ENCODE measurements around the gene PCP4. TPM values are rescaled to one million over a fixed set of nuclear protein-coding genes. Genes with fewer than 3 reads are reported as not detected.

The PCP4 gene
- polyA plus RNA-seq, 1 donor (not counting 4 experiments of a cell fraction or from before 2014, with no cell fraction given) = not detected

DNA sequence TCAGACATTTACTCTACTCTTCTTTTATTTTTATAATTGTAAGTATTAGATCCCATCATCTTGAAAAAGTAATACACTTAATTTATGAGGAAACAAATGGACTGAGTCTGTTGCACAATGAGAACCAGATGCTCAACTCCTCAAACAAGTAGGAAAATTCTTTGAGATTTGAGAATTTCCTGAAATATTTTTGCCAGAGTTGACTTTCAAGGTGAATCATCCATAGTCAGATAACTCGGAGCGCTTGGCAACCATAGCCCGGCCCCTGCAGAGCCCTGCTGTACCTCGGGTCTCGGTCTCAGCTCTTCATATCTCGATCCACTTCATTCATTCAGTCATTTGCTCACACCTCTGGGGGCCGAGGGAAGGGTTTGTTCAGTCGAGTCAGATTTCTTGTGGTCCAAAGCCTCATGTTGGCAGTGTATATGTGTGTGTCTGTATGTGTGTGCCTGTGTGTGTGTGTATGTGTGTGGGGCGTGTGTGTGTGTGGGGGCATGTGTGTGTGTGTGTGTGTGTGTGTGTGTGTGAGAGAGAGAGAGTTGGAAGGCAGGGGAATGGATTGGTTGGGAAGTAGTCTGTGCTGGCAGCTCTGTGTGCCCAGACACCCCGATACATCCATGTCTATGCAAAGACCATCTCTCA lies 18.1 kb upstream of the PCP4 start:
- H3K4me2 ChIP-seq (ENCODE audit: control insufficient read depth, extremely low read depth, insufficient read depth, low read depth, low read length) = no peak overlapping the region
- TF ChIP-seq, protein P1, sequence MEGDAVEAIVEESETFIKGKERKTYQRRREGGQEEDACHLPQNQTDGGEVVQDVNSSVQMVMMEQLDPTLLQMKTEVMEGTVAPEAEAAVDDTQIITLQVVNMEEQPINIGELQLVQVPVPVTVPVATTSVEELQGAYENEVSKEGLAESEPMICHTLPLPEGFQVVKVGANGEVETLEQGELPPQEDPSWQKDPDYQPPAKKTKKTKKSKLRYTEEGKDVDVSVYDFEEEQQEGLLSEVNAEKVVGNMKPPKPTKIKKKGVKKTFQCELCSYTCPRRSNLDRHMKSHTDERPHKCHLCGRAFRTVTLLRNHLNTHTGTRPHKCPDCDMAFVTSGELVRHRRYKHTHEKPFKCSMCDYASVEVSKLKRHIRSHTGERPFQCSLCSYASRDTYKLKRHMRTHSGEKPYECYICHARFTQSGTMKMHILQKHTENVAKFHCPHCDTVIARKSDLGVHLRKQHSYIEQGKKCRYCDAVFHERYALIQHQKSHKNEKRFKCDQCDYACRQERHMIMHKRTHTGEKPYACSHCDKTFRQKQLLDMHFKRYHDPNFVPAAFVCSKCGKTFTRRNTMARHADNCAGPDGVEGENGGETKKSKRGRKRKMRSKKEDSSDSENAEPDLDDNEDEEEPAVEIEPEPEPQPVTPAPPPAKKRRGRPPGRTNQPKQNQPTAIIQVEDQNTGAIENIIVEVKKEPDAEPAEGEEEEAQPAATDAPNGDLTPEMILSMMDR (optimal IDR thresholded peaks at IDR 0.05 in 1 of 3, IDR thresholded peaks at IDR 0.05 in 1 of 3, conservative IDR thresholded peaks at IDR 0.05 in 1 of 3; ENCODE audit: extremely low read depth in 1 of 3, insufficient read depth in 2 of 3, low read length in 3 of 3) = no peak
- TF ChIP-seq EZH2 (IDR thresholded peaks at IDR 0.05; ENCODE audit: low read length) = no peak
- no peak overlapping the region for H3K4me3 ChIP-seq (ENCODE audit: control insufficient read depth in 2 of 3, extremely low read depth in 1 of 3, insufficient read depth in 2 of 3, low read depth in 1 of 3, low read length in 3 of 3)
- no peaks in the 10 kb centered on the region for H4K20me1 ChIP-seq (ENCODE audit: control insufficient read depth, extremely low read depth, insufficient read depth, low read length)
- dilution Hi-C loops (cut with MboI; ENCODE audit: extremely low pct_ligation_motif_present, low sequenced_read_pairs) = no loop called here
- DNase-seq (ENCODE audit: low read depth, low spot score) = no peak
- H3K9me1 ChIP-seq (ENCODE audit: control insufficient read depth, extremely low read depth, insufficient read depth, low read length) = no peaks in the 10 kb centered on the region
- H3K36me3 ChIP-seq (ENCODE audit: control insufficient read depth in 2 of 2, extremely low read depth in 1 of 2, insufficient read depth in 2 of 2, low read length in 2 of 2) = no peaks in the 10 kb centered on the region
- no peak for FAIRE-seq
- no peak overlapping the region for H3K27ac ChIP-seq (ENCODE audit: control insufficient read depth, insufficient read depth, low read length)
- H3K9me3 ChIP-seq (ENCODE audit: control insufficient read depth, low read depth, low read length) = peaks cover 2% of the 10 kb centered on the region
- H3K4me1 ChIP-seq (ENCODE audit: control insufficient read depth, extremely low read depth, insufficient read depth, low read length) = no peaks in the 10 kb centered on the region
- no peaks in the 10 kb centered on the region for H3K79me2 ChIP-seq (ENCODE audit: control insufficient read depth, insufficient read depth, low read length)
- H2AFZ ChIP-seq (ENCODE audit: control insufficient read depth, low read length) = no peak overlapping the region
- no peak overlapping the region for H3K9ac ChIP-seq (ENCODE audit: control insufficient read depth, extremely low read depth, insufficient read depth, low read length)
- no peaks in the 10 kb centered on the region for H3K27me3 ChIP-seq (ENCODE audit: control insufficient read depth, extremely low read depth, insufficient read depth, low read length)

- FAIRE-seq (no peak), DNase-seq (ENCODE audit: low read depth, low spot score) (no peak)
- no peaks in the 10 kb centered on the region for H3K27me3 ChIP-seq (ENCODE audit: control insufficient read depth, extremely low read depth, insufficient read depth, low read length)
- dilution Hi-C loops (cut with MboI; ENCODE audit: extremely low pct_ligation_motif_present, low sequenced_read_pairs) = no loop called here
- H3K9ac ChIP-seq (ENCODE audit: control insufficient read depth, extremely low read depth, insufficient read depth, low read length) = no peak overlapping the region
- no peaks in the 10 kb centered on the region for H3K9me1 ChIP-seq (ENCODE audit: control insufficient read depth, extremely low read depth, insufficient read depth, low read length)
- no peaks in the 10 kb centered on the region for H3K9me3 ChIP-seq (ENCODE audit: control insufficient read depth, low read depth, low read length)
- no peaks in the 10 kb centered on the region for H4K20me1 ChIP-seq (ENCODE audit: control insufficient read depth, extremely low read depth, insufficient read depth, low read length)
- no peak for TF ChIP-seq EZH2 (IDR thresholded peaks at IDR 0.05; ENCODE audit: low read length)
- TF ChIP-seq, protein P1 (optimal IDR thresholded peaks at IDR 0.05 in 1 of 3, IDR thresholded peaks at IDR 0.05 in 1 of 3, conservative IDR thresholded peaks at IDR 0.05 in 1 of 3; ENCODE audit: extremely low read depth in 1 of 3, insufficient read depth in 2 of 3, low read length in 3 of 3) = no peak
- H3K4me2 ChIP-seq (ENCODE audit: control insufficient read depth, extremely low read depth, insufficient read depth, low read depth, low read length) = no peak overlapping the region
- H3K36me3 ChIP-seq (ENCODE audit: control insufficient read depth in 2 of 2, extremely low read depth in 1 of 2, insufficient read depth in 2 of 2, low read length in 2 of 2) = no peaks in the 10 kb centered on the region
- no peaks in the 10 kb centered on the region for H3K79me2 ChIP-seq (ENCODE audit: control insufficient read depth, insufficient read depth, low read length)
- no peak overlapping the region for H3K27ac ChIP-seq (ENCODE audit: control insufficient read depth, insufficient read depth, low read length)
- H3K4me3 ChIP-seq (ENCODE audit: control insufficient read depth in 2 of 3, extremely low read depth in 1 of 3, insufficient read depth in 2 of 3, low read depth in 1 of 3, low read length in 3 of 3) = no peak overlapping the region
- H2AFZ ChIP-seq (ENCODE audit: control insufficient read depth, low read length) = no peak overlapping the region
- no peaks in the 10 kb centered on the region for H3K4me1 ChIP-seq (ENCODE audit: control insufficient read depth, extremely low read depth, insufficient read depth, low read length)
These were observed 16.9 kb upstream of the PCP4 start for GRCh38 chr21:39850333-39850732.

Measured in keratinocyte (primary cell).